HUDEP-2 (cell line): ENCODE data around the gene SLFN14.
"Not testable (repeated sequence)": the region's sequence is repeated elsewhere in the genome, so short reads cannot be mapped to it uniquely, and the experiment has no call there.

Source experiments
- DNase-seq, 76 experiments: peaks; one replicate each; lab custom pipeline; 2025; ENCODE audit not compliant: unreplicated experiment in 76 of 76; lab: John Stamatoyannopoulos, UW

SLFN14 gene

GRCh38 chr17:35563181-35563580 is 2.6 kb upstream of the SLFN14 start:
- not testable (repeated sequence) for DNase-seq

GRCh38 chr17:35559495-35560210 is 966 bp downstream of the SLFN14 start:
- DNase-seq: peak in 7 of 76 experiments; percentile 9 to 33 (median 21)

- no peak for DNase-seq
Measured at GRCh38 chr17:35557353-35557752, 3.3 kb downstream of the SLFN14 start.

GRCh38 chr17:35555691-35556090 is 4.9 kb downstream of the SLFN14 start:
- peak in 9 of 76 experiments; percentile 5 to 63 (median 12) for DNase-seq

GRCh38 chr17:35554668-35555067 is 6.0 kb downstream of the SLFN14 start:
- no peak for DNase-seq

- no peak for DNase-seq
Measured at GRCh38 chr17:35553310-35553709, 7.3 kb downstream of the SLFN14 start.

GRCh38 chr17:35548978-35549377 is 11.6 kb downstream of the SLFN14 start:
- peak in 1 of 76 experiments; percentile 1 for DNase-seq

- no peak for DNase-seq
Measured at GRCh38 chr17:35548208-35548810, 12.3 kb downstream of the SLFN14 start.

- no peak for DNase-seq
Measured at GRCh38 chr17:35546487-35546886, 14.1 kb downstream of the SLFN14 start.

- DNase-seq: no peak
Measured at GRCh38 chr17:35545150-35545549, 15.5 kb downstream of the SLFN14 start.

- no peak for DNase-seq
Measured at GRCh38 chr17:35543856-35544255, 16.8 kb downstream of the SLFN14 start.

- DNase-seq: no peak
Measured at GRCh38 chr17:35542990-35543389, 17.6 kb downstream of the SLFN14 start.

- no peak for DNase-seq
Measured at GRCh38 chr17:35541434-35541833, 19.2 kb downstream of the SLFN14 start.

- peak in 20 of 76 experiments; percentile 1 to 38 (median 21) for DNase-seq
Measured at GRCh38 chr17:35540589-35541404, 19.8 kb downstream of the SLFN14 start.

- peak in 1 of 76 experiments; percentile 31 for DNase-seq
Measured at GRCh38 chr17:35539659-35540026, 21.0 kb downstream of the SLFN14 start.

- DNase-seq: peak in 7 of 76 experiments; percentile 3 to 44 (median 20)
Measured at GRCh38 chr17:35537601-35538141, 22.9 kb downstream of the SLFN14 start, which contains the start of gene SLFN12L. SLFN12L (minus strand) TSS chr17:35537678; CDS start chr17:35522364, 15,314 bp downstream.

GRCh38 chr17:35536664-35537171 is 23.9 kb downstream of the SLFN14 start:
- no peak for DNase-seq

- DNase-seq: not testable (repeated sequence)
Measured at GRCh38 chr17:35535406-35535805, 25.2 kb downstream of the SLFN14 start.

GRCh38 chr17:35534576-35535093 is 26.0 kb downstream of the SLFN14 start:
- DNase-seq: no peak

- no peak for DNase-seq
Measured at GRCh38 chr17:35531160-35531559, 29.5 kb downstream of the SLFN14 start.

GRCh38 chr17:35529866-35530265 is 30.8 kb downstream of the SLFN14 start:
- DNase-seq: no peak
